NCI-H1105 treated with DMSO at 0.1 percent for 48 hours (cell line): Measurements from ENCODE around the gene SPATA31A5.
"Not testable (repeated sequence)": the region's sequence is repeated elsewhere in the genome, so short reads cannot be mapped to it uniquely, and the experiment has no call there.

Experiments used
- DNase-seq: peaks from one replicate; lab custom pipeline; 2025; lab: John Stamatoyannopoulos, UW

Gene SPATA31A5

DNA sequence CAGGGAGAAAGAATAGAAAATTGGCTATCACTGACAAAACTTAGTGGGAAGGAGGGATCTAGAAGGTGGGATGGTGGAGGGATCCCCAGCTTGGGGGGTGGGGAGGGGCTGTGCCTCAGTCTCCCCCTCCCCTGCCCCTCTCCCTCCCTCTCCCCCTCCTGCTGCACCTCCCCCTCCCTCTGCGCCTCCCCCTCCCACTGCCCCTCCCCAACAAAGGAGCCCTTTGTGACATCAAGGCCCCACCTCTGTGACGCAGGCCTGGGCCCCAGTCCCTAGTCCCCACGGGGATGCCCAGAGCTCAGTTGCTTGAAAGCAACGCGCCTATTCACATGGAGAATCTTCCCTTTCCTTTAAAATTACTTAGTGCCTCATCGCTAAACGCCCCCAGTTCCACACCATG is at the start of gene SPATA31A5:
SPATA31A5 (plus strand) TSS at position 301 of the 400 bp plus-strand sequence; CDS start at position 330, 29 bp downstream.
- DNase-seq = not testable (repeated sequence)

DNA sequence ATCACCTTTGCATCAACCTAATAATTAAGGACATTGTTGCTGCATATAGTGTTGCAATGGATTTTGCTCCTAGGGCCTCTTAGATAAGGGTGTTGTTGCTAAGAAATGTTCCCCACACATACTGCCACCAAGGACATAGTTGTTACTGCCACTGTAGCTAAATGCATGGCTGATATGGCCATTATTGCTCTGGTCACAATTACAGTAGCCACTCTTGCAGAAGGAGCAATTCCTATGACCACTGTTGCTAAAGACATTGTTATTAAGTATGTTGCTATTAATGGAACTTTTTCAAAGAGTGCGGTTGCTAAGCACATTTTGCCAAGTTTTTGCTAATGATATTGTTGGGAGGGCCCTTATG is 48.8 kb downstream of the SPATA31A5 start:
- DNase-seq = not testable (repeated sequence)

DNA sequence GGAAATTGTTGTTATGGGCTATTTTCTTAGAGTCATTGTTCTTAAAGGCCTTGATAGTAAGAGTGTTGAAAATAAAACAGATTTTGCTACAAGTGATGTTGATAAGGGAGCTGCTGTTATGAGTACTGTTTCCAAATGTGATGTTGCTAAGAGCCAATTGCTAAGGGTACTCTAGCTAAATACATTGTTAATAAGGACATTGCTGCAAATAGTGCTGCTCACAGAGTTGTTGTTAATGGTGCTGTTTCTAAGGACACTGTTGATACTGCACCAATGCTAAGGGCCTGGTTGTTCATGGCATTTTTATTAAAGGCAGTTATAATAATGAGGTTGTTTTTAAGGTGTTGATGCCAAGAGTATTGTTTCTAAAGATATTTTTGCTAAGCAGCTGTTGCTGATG is 52.2 kb downstream of the SPATA31A5 start:
- not testable (repeated sequence) for DNase-seq
